GM23248 (cell line): ENCODE data around the gene AFMID. TPM values are rescaled to one million over a fixed set of nuclear protein-coding genes. Genes with fewer than 3 reads are reported as not detected.

ENCODE experiments used
- DNase-seq: peaks from one replicate; pipeline ENCODE4 v3.0.0-alpha.2; 2015
- H2AFZ ChIP-seq: fragments of 200-600 bp; sonication (generic); 2 replicates; pipeline ENCODE4 v1.6.1; 2016; ENCODE audit warnings: antibody characterized with exemption
- H3F3A ChIP-seq: fragments of 200-600 bp; sonication (generic); 2 replicates; pipeline ENCODE4 v1.6.1; 2016; ENCODE audit warnings: mild to moderate bottlenecking, antibody characterized with exemption, mixed run types; ENCODE audit not compliant: insufficient read depth
- H3K27ac ChIP-seq: fragments of 200-600 bp; sonication (generic); 2 replicates; pipeline ENCODE4 v1.5.1; 2016; ENCODE audit warnings: mild to moderate bottlenecking
- H3K27me3 ChIP-seq: fragments of 200-600 bp; sonication (generic); replicated peaks from 2 replicates; pipeline ENCODE4 v1.6.1; 2016; ENCODE audit warnings: mild to moderate bottlenecking; ENCODE audit not compliant: insufficient read depth
- H3K36me3 ChIP-seq: fragments of 200-600 bp; sonication (generic); 2 replicates; pipeline ENCODE4 v1.6.1; 2016; ENCODE audit warnings: low read depth, mild to moderate bottlenecking
- H3K4me1 ChIP-seq: fragments of 200-600 bp; sonication (generic); 2 replicates; pipeline ENCODE4 v1.6.1; 2016; ENCODE audit warnings: mild to moderate bottlenecking; ENCODE audit not compliant: insufficient read depth
- H3K4me2 ChIP-seq: fragments of 200-600 bp; sonication (generic); one replicate; pipeline ENCODE4 v1.6.1; 2016; ENCODE audit warnings: mild to moderate bottlenecking; ENCODE audit not compliant: unreplicated experiment
- H3K4me3 ChIP-seq: fragments of 200-600 bp; sonication (generic); 2 replicates; pipeline ENCODE4 v1.5.1; 2016; ENCODE audit warnings: mild to moderate bottlenecking
- H3K79me2 ChIP-seq: fragments of 200-600 bp; sonication (generic); 2 replicates; pipeline ENCODE4 v1.6.1; 2016; ENCODE audit warnings: mild to moderate bottlenecking; ENCODE audit not compliant: insufficient read depth
- H3K9ac ChIP-seq: fragments of 200-600 bp; sonication (generic); 2 replicates; pipeline ENCODE4 v1.6.1; 2016; ENCODE audit warnings: mild to moderate bottlenecking
- H3K9me2 ChIP-seq: fragments of 200-600 bp; sonication (generic); 2 replicates; pipeline ENCODE4 v1.6.1; 2016; ENCODE audit warnings: mixed run types, mild to moderate bottlenecking, moderate library complexity; ENCODE audit not compliant: insufficient read depth
- H3K9me3 ChIP-seq: fragments of 200-600 bp; sonication (generic); one replicate; pipeline ENCODE4 v1.6.1; 2017; ENCODE audit warnings: low read depth
- H4K20me1 ChIP-seq: fragments of 200-600 bp; sonication (generic); 2 replicates; pipeline ENCODE4 v1.6.0; 2016; ENCODE audit not compliant: insufficient read depth
- EZH2 ChIP-seq: fragments of 200-600 bp; sonication (generic); IDR thresholded peaks from 2 replicates; pipeline ENCODE4 v1.6.1; 2018; ENCODE audit warnings: antibody characterized with exemption, mild to moderate bottlenecking; ENCODE audit not compliant: insufficient read depth, poor library complexity, severe bottlenecking
- EZH2phosphoT487 ChIP-seq: fragments of 200-600 bp; sonication (generic); IDR thresholded peaks from 2 replicates; pipeline ENCODE4 v1.6.1; 2018; ENCODE audit warnings: antibody characterized with exemption, moderate library complexity, mild to moderate bottlenecking, low read depth; ENCODE audit not compliant: insufficient read depth
- WGBS, 2 experiments: methylation state at CpG; one replicate each; pipeline ENCODE4 v1.1.6; 2015 to 2017; ENCODE audit warnings: low lambda C conversion rate in 2 of 2, low coverage in 1 of 2; ENCODE audit errors: missing lambda C conversion rate in 2 of 2; 5-methylcytosine and 5-hydroxymethylcytosine counted together
- in situ Hi-C: fragments of 300-500 bp; cut with MboI; formaldehyde crosslinking; loops from 2 replicates; pipeline ENCODE4 v1.15.0; 2020
- polyA plus RNA-seq: library from polyadenylated mRNA; unstranded; fragments of >200 nt; fragmentation: Nextera tagmentation; extraction: Ambion mirVana; gene quantifications from 2 replicates; pipeline ENCODE4 v1.2.1, GENCODE V29; 2016
- total RNA-seq: library from RNA; depleted of rRNA; stranded (reverse); fragments of >200 nt; shearing (Covaris generic); gene quantifications from 2 replicates; pipeline ENCODE4 v1.2.3, GENCODE V29; 2014

The AFMID gene
- total and polyA plus RNA-seq, 2 experiments from 2014 or later, result 22.9 to 24.1 TPM

DNA sequence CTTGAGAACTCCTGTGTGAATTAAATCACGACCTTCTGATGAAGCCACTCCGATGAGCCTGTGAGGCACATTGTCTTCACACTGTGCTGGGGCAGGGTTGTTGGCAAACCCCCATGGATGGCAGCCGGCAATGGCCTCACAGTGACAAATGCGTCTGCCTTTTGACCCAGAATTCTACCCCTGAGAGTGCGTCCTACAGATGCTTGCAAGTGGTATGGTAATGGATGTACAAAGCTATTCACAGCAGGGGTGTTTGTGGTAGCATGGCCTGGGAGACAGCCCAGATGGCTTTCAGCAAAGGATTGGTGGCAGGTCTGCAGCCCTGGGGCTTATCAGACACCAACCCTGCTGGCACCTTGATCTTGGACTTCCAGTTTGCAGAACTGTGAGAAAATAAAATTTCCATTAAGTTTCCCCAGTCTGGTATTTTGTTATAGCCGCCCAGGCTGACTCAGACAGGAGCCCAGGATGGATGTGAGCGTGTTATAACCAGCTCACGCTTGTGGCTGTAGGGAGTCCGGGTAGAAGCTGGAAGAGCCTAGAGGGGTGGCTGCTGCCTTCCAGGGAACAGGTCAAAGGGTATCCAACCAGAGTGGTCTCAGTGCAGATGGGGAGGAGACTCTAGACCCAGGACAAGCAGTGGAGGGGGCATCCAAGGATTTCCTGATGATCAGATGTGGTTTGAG, 10.1 kb downstream of the AFMID start:
- Histone ChIP-seq H3K4me3 (no peak overlapping the region), H3K79me2 (no peaks in the 10 kb centered on the region), H3F3A (no peaks in the 10 kb centered on the region), H2AFZ (no peak overlapping the region), H3K9ac (no peak overlapping the region), H3K4me2 (no peak overlapping the region), H3K27ac (no peak overlapping the region), H4K20me1 (no peaks in the 10 kb centered on the region), H3K4me1 (no peaks in the 10 kb centered on the region), H3K36me3 (no peaks in the 10 kb centered on the region), H3K9me3 (no peaks in the 10 kb centered on the region), H3K27me3 (no peaks in the 10 kb centered on the region), H3K9me2 (no peaks in the 10 kb centered on the region)
- in situ Hi-C loops, result no loop called here
- no peak for DNase-seq
- TF ChIP-seq EZH2phosphoT487, result no peak
- no peak for TF ChIP-seq EZH2
- WGBS, 2 experiments, result 62 to 68% methylated on average over 9 of the region's 9 CpGs

GRCh38 chr17:78200451-78200850, 13.3 kb downstream of the AFMID start:
- in situ Hi-C loops, result no loop called here
- H4K20me1 ChIP-seq, result no peaks in the 10 kb centered on the region
- H3K79me2 ChIP-seq, result no peaks in the 10 kb centered on the region
- H3K9me2 ChIP-seq, result no peaks in the 10 kb centered on the region
- no peaks in the 10 kb centered on the region for H3K27me3 ChIP-seq
- DNase-seq, result no peak
- no peak overlapping the region for H3K9ac ChIP-seq
- H3K27ac ChIP-seq, result no peak overlapping the region
- no peaks in the 10 kb centered on the region for H3F3A ChIP-seq
- no peaks in the 10 kb centered on the region for H3K9me3 ChIP-seq
- H3K4me1 ChIP-seq, result no peaks in the 10 kb centered on the region
- 90 to 93% methylated on average over 6 of the region's 6 CpGs for WGBS, 2 experiments
- TF ChIP-seq EZH2phosphoT487, result no peak
- no peak for TF ChIP-seq EZH2
- no peak overlapping the region for H2AFZ ChIP-seq
- H3K4me2 ChIP-seq, result no peak overlapping the region
- H3K4me3 ChIP-seq, result no peak overlapping the region
- no peaks in the 10 kb centered on the region for H3K36me3 ChIP-seq

DNA sequence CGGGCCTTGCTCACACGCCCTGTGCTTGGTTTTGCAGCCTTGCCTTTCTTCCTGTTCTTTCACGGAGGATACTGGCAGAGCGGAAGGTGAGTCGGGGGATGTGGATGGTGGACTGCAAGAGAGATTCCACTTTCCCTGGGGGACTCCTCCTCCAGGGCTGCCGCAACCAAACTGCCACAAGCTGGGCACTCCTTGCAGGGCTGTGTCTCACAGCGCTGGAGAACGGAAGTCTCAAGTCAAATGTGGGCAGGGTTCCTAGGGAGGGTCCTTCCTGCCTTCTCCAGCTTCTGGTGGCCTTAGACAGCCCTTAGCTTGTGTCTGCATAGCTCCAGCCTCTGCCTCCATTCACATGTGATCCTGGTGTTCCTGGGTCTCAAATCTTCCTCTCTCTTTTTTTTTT, 15.5 kb downstream of the AFMID start:
- WGBS, 2 experiments, result 95 to 98% methylated on average over 6 to 8 of the region's 8 CpGs

GRCh38 chr17:78204387-78205123, 17.4 kb downstream of the AFMID start:
- Histone ChIP-seq H3K9ac (no peak overlapping the region), H3K9me2 (no peaks in the 10 kb centered on the region), H3K9me3 (no peaks in the 10 kb centered on the region), H3K4me2 (no peak overlapping the region), H3K27me3 (no peaks in the 10 kb centered on the region), H3K4me3 (no peak overlapping the region), H3K27ac (no peak overlapping the region), H3F3A (no peaks in the 10 kb centered on the region), H3K4me1 (no peaks in the 10 kb centered on the region), H3K79me2 (no peaks in the 10 kb centered on the region), H3K36me3 (no peaks in the 10 kb centered on the region), H2AFZ (no peak overlapping the region), H4K20me1 (no peaks in the 10 kb centered on the region)
- 90 to 92% methylated on average over 22 of the region's 22 CpGs for WGBS, 2 experiments
- DNase-seq, result no peak
- in situ Hi-C loops, result no loop called here
- TF ChIP-seq EZH2 (no peak), EZH2phosphoT487 (no peak)

More for the DNA sequence above, 15.5 kb downstream of the AFMID start:
- H3K4me2 ChIP-seq, result no peak overlapping the region
- H3K9me3 ChIP-seq, result no peaks in the 10 kb centered on the region
- H3K27me3 ChIP-seq, result no peaks in the 10 kb centered on the region
- TF ChIP-seq EZH2phosphoT487 (no peak), EZH2 (no peak)
- H3K9me2 ChIP-seq, result no peaks in the 10 kb centered on the region
- H3F3A ChIP-seq, result no peaks in the 10 kb centered on the region
- H3K27ac ChIP-seq, result no peak overlapping the region
- in situ Hi-C loops, result no loop called here
- no peaks in the 10 kb centered on the region for H3K79me2 ChIP-seq
- no peaks in the 10 kb centered on the region for H4K20me1 ChIP-seq
- H3K4me1 ChIP-seq, result no peaks in the 10 kb centered on the region
- no peak overlapping the region for H3K4me3 ChIP-seq
- H2AFZ ChIP-seq, result no peak overlapping the region
- no peaks in the 10 kb centered on the region for H3K36me3 ChIP-seq
- no peak for DNase-seq
- H3K9ac ChIP-seq, result no peak overlapping the region
